Endothelial cell of umbilical vein (primary cell): ENCODE measurements around the gene MTERF4. TPM values are rescaled to one million over a fixed set of nuclear protein-coding genes. Genes with fewer than 3 reads are reported as not detected.

Experiments used
- BruUV-seq: library from RNA; stranded (reverse); fragments of 400-500 nt; replicated peaks from 2 replicates; lab custom pipeline; 2021; lab: Mats Ljungman, UMichigan
- CTCF ChIA-PET: fragments of 300-600, 350-600 bp; sonication (Branson Sonifier 250); formaldehyde crosslinking; loops from one replicate; lab custom pipeline; 2021; ENCODE audit warnings: antibody characterized with exemption, inconsistent platforms; lab: Charles Lee
- POLR2A ChIA-PET: fragments of 300-600, 350-600 bp; sonication (Branson Sonifier 250); formaldehyde crosslinking; loops from one replicate; lab custom pipeline; 2021; ENCODE audit warnings: antibody characterized with exemption, inconsistent platforms; lab: Charles Lee
- DNase-seq: peaks from one replicate; pipeline ENCODE4 v3.0.0-alpha.2; 2011; ENCODE audit warnings: low read depth, low spot score
- FAIRE-seq: peaks from 2 replicates; lab custom pipeline; 2011; peaks lifted over from hg19 to GRCh38; lab: Jason Lieb, UNC
- H2AFZ ChIP-seq: 2 replicates; pipeline ENCODE4 v1.6.0; 2012; ENCODE audit warnings: low read depth, low read length, control low read depth, inconsistent platforms
- H3K27ac ChIP-seq: 2 replicates; pipeline ENCODE4 v1.5.1; 2011; ENCODE audit warnings: low read depth, mild to moderate bottlenecking, control low read depth, low read length, moderate library complexity; ENCODE audit not compliant: insufficient read depth
- H3K27me3 ChIP-seq, 2 experiments: 2 replicates each; pipeline versions ENCODE4 v1.6.0 to v1.6.1; 2011; ENCODE audit warnings: low read length in 2 of 2, mixed read lengths in 1 of 2; ENCODE audit not compliant: control insufficient read depth in 2 of 2, insufficient read depth in 2 of 2
- H3K36me3 ChIP-seq, 2 experiments: 2 replicates in 1 of 2; 3 replicates in 1 of 2; pipeline ENCODE4 v1.5.1; 2011; ENCODE audit warnings: low read length in 2 of 2, mild to moderate bottlenecking in 1 of 2, moderate library complexity in 1 of 2; ENCODE audit not compliant: control insufficient read depth in 2 of 2, insufficient read depth in 2 of 2; ENCODE audit errors: extremely low read depth in 1 of 2
- H3K4me1 ChIP-seq: 3 replicates; pipeline ENCODE4 v1.5.1; 2011; ENCODE audit warnings: mild to moderate bottlenecking, low read length; ENCODE audit not compliant: control insufficient read depth, insufficient read depth; ENCODE audit errors: extremely low read depth
- H3K4me2 ChIP-seq: 2 replicates; pipeline ENCODE4 v1.6.1; 2011; ENCODE audit warnings: low read length, control low read depth, mixed read lengths; ENCODE audit not compliant: insufficient read depth
- H3K4me3 ChIP-seq, 3 experiments: fragments of 200-600 bp in 1 of 3; sonication (generic), shearing (Covaris generic) in 1 of 3; replicated peaks in 1 of 3; 2 replicates each; pipeline ENCODE4 v1.5.1; 2011 to 2016; ENCODE audit warnings: control low read depth in 3 of 3, low read length in 3 of 3, mild to moderate bottlenecking in 2 of 3, inconsistent platforms in 1 of 3, low read depth in 1 of 3, moderate library complexity in 1 of 3; ENCODE audit not compliant: insufficient read depth in 1 of 3
- H3K79me2 ChIP-seq: 2 replicates; pipeline ENCODE4 v1.6.0; 2012; ENCODE audit warnings: low read length, inconsistent platforms; ENCODE audit not compliant: control insufficient read depth, insufficient read depth
- H3K9ac ChIP-seq: replicated peaks from 2 replicates; pipeline ENCODE3; 2011; ENCODE audit warnings: low read length, control low read depth; ENCODE audit not compliant: insufficient read depth; ENCODE audit errors: extremely low read depth
- H3K9me1 ChIP-seq: replicated peaks from 3 replicates; pipeline ENCODE4 v1.6.0; 2011; ENCODE audit warnings: mild to moderate bottlenecking, low read length; ENCODE audit not compliant: control insufficient read depth, insufficient read depth; ENCODE audit errors: extremely low read depth
- H3K9me3 ChIP-seq: replicated peaks from 2 replicates; pipeline ENCODE4 v1.5.1; 2012; ENCODE audit warnings: low read length, inconsistent platforms; ENCODE audit not compliant: control insufficient read depth, insufficient read depth
- H4K20me1 ChIP-seq: replicated peaks from 2 replicates; pipeline ENCODE3; 2011; ENCODE audit warnings: mild to moderate bottlenecking, low read length; ENCODE audit not compliant: control insufficient read depth, insufficient read depth; ENCODE audit errors: extremely low read depth
- CTCF ChIP-seq, 2 donors: IDR thresholded peaks; 1 replicate in 1 of 2; 2 replicates in 1 of 2; pipeline ENCODE4 v1.5.1; 2011; ENCODE audit warnings: low read length in 2 of 2, mild to moderate bottlenecking in 2 of 2, moderate library complexity in 2 of 2, control low read depth in 1 of 2, inconsistent platforms in 1 of 2, low read depth in 1 of 2; ENCODE audit not compliant: insufficient read depth in 1 of 2; ENCODE audit errors: extremely low read depth in 1 of 2
- EZH2 ChIP-seq: IDR thresholded peaks from 2 replicates; pipeline ENCODE4 v1.6.1; 2012; ENCODE audit warnings: borderline replicate concordance, low read depth, mild to moderate bottlenecking, moderate library complexity, low read length, inconsistent platforms; ENCODE audit not compliant: severe bottlenecking
- FOS ChIP-seq: IDR thresholded peaks from 2 replicates; pipeline ENCODE4 v1.6.1; 2011; ENCODE audit warnings: mild to moderate bottlenecking, low read length, moderate library complexity, borderline replicate concordance; ENCODE audit not compliant: insufficient read depth
- GATA2 ChIP-seq: IDR thresholded peaks from 2 replicates; pipeline ENCODE4 v1.7.0; 2011; ENCODE audit warnings: low read depth, mild to moderate bottlenecking, moderate library complexity, mixed read lengths, low read length; ENCODE audit not compliant: insufficient read length, insufficient read depth
- JUN ChIP-seq: IDR thresholded peaks from 2 replicates; pipeline ENCODE4 v1.6.1; 2011; ENCODE audit warnings: borderline replicate concordance, low read depth; ENCODE audit not compliant: insufficient read length, insufficient read depth
- MAX ChIP-seq: IDR thresholded peaks from 2 replicates; pipeline ENCODE4 v1.6.1; 2011; ENCODE audit not compliant: insufficient read depth, insufficient read length
- POLR2A ChIP-seq: IDR thresholded peaks from 2 replicates; pipeline ENCODE4 v1.6.1; 2012; ENCODE audit warnings: low read depth, mild to moderate bottlenecking, control low read depth, low read length
- POLR2AphosphoS5 ChIP-seq: IDR thresholded peaks from 2 replicates; pipeline ENCODE4 v1.6.1; 2012; ENCODE audit warnings: low read depth, mild to moderate bottlenecking, control low read depth, low read length, moderate library complexity; ENCODE audit not compliant: insufficient read depth
- dilution Hi-C: fragments of 300-500 bp; cut with MboI; formaldehyde crosslinking; loops from one replicate; pipeline ENCODE4 v1.15.0; 2019; ENCODE audit warnings: low sequenced_read_pairs; ENCODE audit not compliant: extremely low pct_ligation_motif_present
- intact Hi-C: fragments of 100-400 bp; cut with micrococcal nuclease; formaldehyde crosslinking; loops from one replicate; pipeline ENCODE4 v1.10.0; 2022
- polyA plus RNA-seq, 4 experiments: library from polyadenylated mRNA; depleted of rRNA in 3 of 4; stranded (reverse) in 3 of 4; unstranded in 1 of 4; fragments of >200 nt; gene quantifications; 2 replicates each; pipeline versions ENCODE4 v1.2.1 to v1.2.3, GENCODE V29; 2011 to 2012; ENCODE audit warnings: missing spikeins in 1 of 4
- total RNA-seq: library from RNA; stranded (reverse); gene quantifications from 2 replicates; pipeline ENCODE4 v1.2.3, GENCODE V29; 2021

Gene MTERF4
- total and polyA plus RNA-seq, 2 donors (not counting 3 experiments of a cell fraction or from before 2014, with no cell fraction given) = 14.7 to 27.3 TPM

GRCh38 chr2:241099246-241099645 is 2.8 kb downstream of the MTERF4 start:
- DNase-seq = no peak
- Histone ChIP-seq H3K27me3 (no peaks in the 10 kb centered on the region), H3K27ac (no peak overlapping the region), H3K9me3 (no peaks in the 10 kb centered on the region), H3K4me3 (no peak overlapping the region), H2AFZ (no peak overlapping the region), H4K20me1 (no peaks in the 10 kb centered on the region), H3K4me1 (peaks cover 12% of the 10 kb centered on the region), H3K79me2 (peaks cover 22% of the 10 kb centered on the region), H3K9ac (no peak overlapping the region), H3K4me2 (no peak overlapping the region), H3K9me1 (no peaks in the 10 kb centered on the region), H3K36me3 (peaks cover 2 to 6% of the 10 kb centered on the region in 2 experiments)
- FAIRE-seq = no peak
- ChIA-PET POLR2A (no interaction called here), CTCF (interaction anchor here (2.6 kb wide), 1 partner anchor 21 kb away, joined by 11 read pairs; no protein-coding TSS in a partner anchor)
- no peak for TF ChIP-seq MAX
- no peak for TF ChIP-seq POLR2A
- no peak for TF ChIP-seq FOS
- TF ChIP-seq POLR2AphosphoS5 = no peak
- no peak for TF ChIP-seq JUN
- no peak for TF ChIP-seq EZH2
- no peak for TF ChIP-seq CTCF (IDR thresholded peaks at IDR 0.05; ENCODE audit: extremely low read depth in 1 of 2, insufficient read depth in 1 of 2, low read depth in 1 of 2, low read length in 2 of 2)
- no peak for TF ChIP-seq GATA2
- dilution Hi-C loops (no loop called here), intact Hi-C loops (no loop called here)
- BruUV-seq = no TSS peak
